Mononuclear cell (primary cell): ENCODE results near the gene PREP. TPM values are rescaled to one million over a fixed set of nuclear protein-coding genes. Genes with fewer than 3 reads are reported as not detected.

ENCODE experiments used
- H3K27me3 ChIP-seq: 2 replicates; pipeline ENCODE4 v1.6.0; 2011; ENCODE audit warnings: low read length, control low read depth; ENCODE audit not compliant: insufficient read depth
- H3K4me1 ChIP-seq: 2 replicates; pipeline ENCODE4 v1.5.1; 2011; ENCODE audit warnings: mild to moderate bottlenecking, low read length, control low read depth; ENCODE audit not compliant: insufficient read depth
- H3K4me3 ChIP-seq: 2 replicates; pipeline ENCODE4 v1.5.1; 2011; ENCODE audit warnings: mild to moderate bottlenecking, low read length, moderate library complexity
- H3K9me3 ChIP-seq: 2 replicates; pipeline ENCODE4 v1.5.1; 2011; ENCODE audit warnings: low read depth, mild to moderate bottlenecking, control low read depth, low read length
- total RNA-seq: library from RNA; depleted of rRNA; stranded (reverse); fragments of >200 nt; gene quantifications from one replicate; pipeline ENCODE4 v1.2.3, GENCODE V29; 2012

PREP gene
- total RNA-seq, 1 donor, result 13.5 TPM

DNA sequence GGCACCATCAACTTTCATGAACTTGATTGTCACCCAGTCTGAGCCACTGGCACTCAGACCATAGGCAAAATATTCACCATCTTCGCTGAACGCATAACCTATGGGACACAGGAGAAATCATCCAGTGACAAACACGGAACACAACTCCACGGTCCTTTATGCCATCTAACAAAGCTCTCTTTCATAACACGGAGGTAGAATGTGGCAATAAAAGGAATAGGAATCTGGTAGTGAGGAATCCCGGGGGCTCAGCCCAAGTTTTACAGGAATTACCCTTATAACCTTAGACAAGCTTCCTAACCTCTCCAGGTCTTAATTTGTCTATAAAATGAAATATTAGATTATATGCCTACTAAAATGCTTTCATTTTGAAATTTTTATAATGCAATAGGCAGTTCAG is 29.4 kb downstream of the PREP start:
- Histone ChIP-seq H3K4me3 (no peak overlapping the region), H3K27me3 (no peaks in the 10 kb centered on the region), H3K9me3 (no peaks in the 10 kb centered on the region), H3K4me1 (no peaks in the 10 kb centered on the region)

DNA sequence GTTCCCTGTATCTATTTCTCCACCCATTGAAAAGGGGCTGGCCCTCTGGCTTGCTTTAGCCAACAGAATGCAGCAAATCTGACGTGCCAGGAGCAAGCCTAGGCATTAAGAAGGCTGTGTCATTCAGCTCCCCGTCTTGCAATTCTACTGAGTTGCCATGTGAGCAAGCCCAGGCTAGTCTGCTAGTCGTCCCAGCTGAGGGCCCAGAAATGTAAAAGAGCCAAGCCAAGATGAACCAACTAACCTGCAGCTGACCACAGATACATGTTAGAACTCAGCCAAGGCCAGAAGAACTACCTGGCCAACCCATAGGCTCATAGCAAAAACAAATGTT is 30.1 kb downstream of the PREP start:
- H3K9me3 ChIP-seq, result no peaks in the 10 kb centered on the region
- no peaks in the 10 kb centered on the region for H3K4me1 ChIP-seq
- no peak overlapping the region for H3K4me3 ChIP-seq
- no peaks in the 10 kb centered on the region for H3K27me3 ChIP-seq

- no peaks in the 10 kb centered on the region for H3K27me3 ChIP-seq
- H3K4me1 ChIP-seq, result no peaks in the 10 kb centered on the region
- H3K9me3 ChIP-seq, result no peaks in the 10 kb centered on the region
- no peak overlapping the region for H3K4me3 ChIP-seq
Observed at GRCh38 chr6:105372142-105372848, 30.6 kb downstream of the PREP start.

GRCh38 chr6:105370351-105370750 is 32.5 kb downstream of the PREP start:
- H3K4me1 ChIP-seq, result no peaks in the 10 kb centered on the region
- H3K9me3 ChIP-seq, result no peaks in the 10 kb centered on the region
- no peaks in the 10 kb centered on the region for H3K27me3 ChIP-seq
- no peak overlapping the region for H3K4me3 ChIP-seq

GRCh38 chr6:105369145-105369544 is 33.7 kb downstream of the PREP start:
- Histone ChIP-seq H3K4me1 (no peaks in the 10 kb centered on the region), H3K4me3 (no peak overlapping the region), H3K9me3 (no peaks in the 10 kb centered on the region), H3K27me3 (no peaks in the 10 kb centered on the region)

GRCh38 chr6:105364243-105364642 is 38.6 kb downstream of the PREP start:
- Histone ChIP-seq H3K4me1 (no peaks in the 10 kb centered on the region), H3K9me3 (no peaks in the 10 kb centered on the region), H3K27me3 (no peaks in the 10 kb centered on the region), H3K4me3 (no peak overlapping the region)

DNA sequence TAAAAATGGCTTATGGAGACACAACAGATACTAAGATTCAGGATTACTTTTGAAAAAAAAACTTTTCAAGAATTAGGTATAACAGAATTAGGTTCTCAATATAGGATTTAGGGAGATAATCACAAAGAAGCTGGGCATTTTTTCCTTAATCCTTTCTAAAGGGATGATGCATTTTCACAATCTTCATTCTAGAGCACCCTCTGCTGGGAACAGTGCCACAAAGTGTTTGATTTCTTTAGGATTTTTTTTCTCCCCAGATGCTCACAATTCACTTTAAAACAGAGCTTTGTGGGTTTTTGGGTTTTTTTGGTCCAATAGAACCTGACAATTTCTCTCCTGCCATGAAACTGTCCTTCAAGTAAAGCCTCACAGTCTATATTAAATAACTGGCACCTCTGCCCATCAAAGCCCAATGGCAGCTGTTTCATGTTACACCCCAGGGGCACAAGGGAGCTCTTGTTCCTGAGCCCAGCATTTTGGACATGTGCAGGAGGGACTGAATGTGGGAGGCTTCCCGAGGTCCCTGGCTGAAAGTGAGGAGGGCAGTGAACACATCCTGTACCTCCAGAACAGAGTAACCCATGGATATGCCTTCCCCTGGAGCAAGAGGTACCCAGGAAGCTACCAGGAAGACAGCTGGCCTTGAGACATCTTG is 39.7 kb downstream of the PREP start:
- no peaks in the 10 kb centered on the region for H3K4me1 ChIP-seq
- no peaks in the 10 kb centered on the region for H3K9me3 ChIP-seq
- no peak overlapping the region for H3K4me3 ChIP-seq
- no peaks in the 10 kb centered on the region for H3K27me3 ChIP-seq

- Histone ChIP-seq H3K4me3 (no peak overlapping the region), H3K9me3 (no peaks in the 10 kb centered on the region)
Observed at GRCh38 chr6:105359419-105360370, 43.2 kb downstream of the PREP start.

GRCh38 chr6:105357165-105357564 is 45.7 kb downstream of the PREP start:
- Histone ChIP-seq H3K4me1 (no peaks in the 10 kb centered on the region), H3K4me3 (no peak overlapping the region), H3K27me3 (no peaks in the 10 kb centered on the region), H3K9me3 (no peaks in the 10 kb centered on the region)

More at GRCh38 chr6:105359419-105360370, 43.2 kb downstream of the PREP start:
- no peaks in the 10 kb centered on the region for H3K27me3 ChIP-seq
- H3K4me1 ChIP-seq, result no peaks in the 10 kb centered on the region

DNA sequence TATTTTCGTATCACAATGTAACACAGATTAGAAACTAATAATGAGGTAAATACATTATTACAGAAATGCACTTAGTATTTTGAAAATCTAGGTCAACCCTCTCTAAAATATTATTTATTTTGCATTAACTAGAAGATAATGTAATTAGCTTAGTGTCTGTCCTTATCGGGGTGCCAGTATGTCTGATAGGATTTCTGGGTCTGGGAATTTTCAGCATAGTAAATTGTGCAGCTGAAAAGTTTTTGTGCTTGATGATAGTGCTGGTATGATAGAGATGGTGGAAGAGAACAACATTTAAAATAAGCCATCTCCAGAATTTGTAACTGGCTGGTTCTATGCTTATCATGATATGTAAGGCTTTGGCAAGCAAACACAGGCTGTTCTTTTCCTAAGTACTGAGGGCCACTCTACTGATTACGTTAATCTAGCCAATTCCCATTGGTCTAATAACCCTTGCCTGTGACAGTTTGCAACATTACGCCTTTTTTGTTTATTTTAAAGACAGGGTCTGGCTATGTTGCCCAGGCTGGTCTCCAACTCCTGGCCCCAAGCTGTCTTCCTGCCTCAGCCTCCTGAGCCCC is 50.8 kb downstream of the PREP start:
- Histone ChIP-seq H3K9me3 (no peaks in the 10 kb centered on the region), H3K4me3 (no peak overlapping the region), H3K27me3 (no peaks in the 10 kb centered on the region), H3K4me1 (no peaks in the 10 kb centered on the region)

GRCh38 chr6:105348897-105349296 is 54.0 kb downstream of the PREP start:
- Histone ChIP-seq H3K27me3 (no peaks in the 10 kb centered on the region), H3K4me1 (no peaks in the 10 kb centered on the region), H3K4me3 (no peak overlapping the region), H3K9me3 (no peaks in the 10 kb centered on the region)

DNA sequence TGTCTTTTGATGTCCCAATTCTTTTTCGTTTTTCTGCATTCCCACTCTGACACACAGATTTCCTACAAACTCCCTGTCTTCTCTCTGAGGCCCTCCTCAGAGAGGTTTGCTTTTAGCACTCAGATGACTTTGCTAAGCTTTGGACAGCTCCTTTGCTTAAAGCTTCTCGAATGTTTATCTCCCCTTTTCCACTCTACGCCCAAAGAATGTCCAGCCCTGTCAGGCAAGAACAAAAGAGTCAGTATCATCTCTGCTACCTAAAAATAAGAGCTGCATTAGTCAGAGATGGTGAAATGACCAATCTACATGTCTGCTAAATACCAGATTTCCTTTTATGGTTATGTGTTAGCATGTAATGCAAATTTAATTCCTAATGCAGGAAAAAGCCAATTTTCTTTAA is 56.8 kb downstream of the PREP start:
- Histone ChIP-seq H3K4me1 (no peaks in the 10 kb centered on the region), H3K4me3 (no peak overlapping the region), H3K27me3 (no peaks in the 10 kb centered on the region), H3K9me3 (no peaks in the 10 kb centered on the region)

- H3K4me1 ChIP-seq, result no peaks in the 10 kb centered on the region
Observed at GRCh38 chr6:105345506-105345905, 57.4 kb downstream of the PREP start.

DNA sequence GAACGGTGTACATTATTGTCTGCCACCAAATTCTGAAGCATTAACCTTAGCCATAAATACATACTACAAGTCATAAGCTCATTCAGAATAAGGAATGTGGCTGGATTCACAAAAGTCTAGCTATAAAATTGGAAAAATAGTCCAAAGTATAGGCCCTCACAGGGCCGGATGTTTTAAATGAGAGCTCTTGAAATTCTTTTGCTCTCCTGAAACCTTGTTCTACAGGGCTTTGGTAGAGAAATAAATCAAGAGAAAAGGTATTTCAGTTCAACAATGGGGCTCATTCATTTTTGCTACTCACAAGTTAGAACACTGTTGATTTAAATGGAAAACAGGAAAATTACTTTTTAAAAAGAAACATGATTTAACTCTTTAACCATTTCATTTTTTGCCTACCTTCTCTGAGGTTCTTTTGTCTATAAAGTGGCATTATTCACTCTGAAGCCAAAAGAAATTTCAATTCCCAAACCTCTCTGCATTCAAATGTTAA is 58.0 kb downstream of the PREP start:
- Histone ChIP-seq H3K4me1 (no peaks in the 10 kb centered on the region), H3K27me3 (no peaks in the 10 kb centered on the region), H3K9me3 (no peaks in the 10 kb centered on the region), H3K4me3 (no peak overlapping the region)

More at GRCh38 chr6:105345506-105345905, 57.4 kb downstream of the PREP start:
- Histone ChIP-seq H3K9me3 (no peaks in the 10 kb centered on the region), H3K4me3 (no peak overlapping the region), H3K27me3 (no peaks in the 10 kb centered on the region)
